HFFc6 (cell line): ENCODE results near the gene CGNL1. TPM values are rescaled to one million over a fixed set of nuclear protein-coding genes. Genes with fewer than 3 reads are reported as not detected.

Source experiments
- DNase-seq: peaks from one replicate; pipeline ENCODE4 v3.0.0-alpha.2; 2018
- H3K27ac Mint-ChIP-seq: 2 replicates; pipeline ENCODE4 v1.8.0; 2020; ENCODE audit warnings: mild to moderate bottlenecking, mixed read lengths
- H3K27me3 Mint-ChIP-seq: 2 replicates; pipeline ENCODE4 v1.8.0; 2021; ENCODE audit warnings: mild to moderate bottlenecking, moderate library complexity, mixed read lengths; ENCODE audit not compliant: insufficient read depth
- H3K36me3 Mint-ChIP-seq: 2 replicates; pipeline ENCODE4 v1.8.0; 2021; ENCODE audit warnings: low read depth, mixed read lengths
- H3K4me1 Mint-ChIP-seq: 2 replicates; pipeline ENCODE4 v1.8.0; 2020; ENCODE audit warnings: low read depth, mixed read lengths
- H3K4me3 Mint-ChIP-seq: 2 replicates; pipeline ENCODE4 v1.8.0; 2020; ENCODE audit warnings: mild to moderate bottlenecking, moderate library complexity, mixed read lengths
- H3K9me3 Mint-ChIP-seq: 2 replicates; pipeline ENCODE4 v1.8.0; 2020; ENCODE audit warnings: mild to moderate bottlenecking, mixed read lengths
- total RNA-seq, 6 experiments: library from RNA; stranded (reverse); fragmentation: NEBNext Ultra II Directional; extraction: Animal tissue kit (Norgen Biotek cat#: 25700); gene quantifications; 2 replicates in 1 of 6; 3 replicates in 5 of 6; pipeline ENCODE4 v1.2.3, GENCODE V29; 2021
- TF ChIP-seq, protein P1 (sequence below): fragments of 200-600 bp; sonication (generic); IDR thresholded peaks from 2 replicates; pipeline ENCODE4 v1.5.0; 2021; ENCODE audit warnings: antibody characterized with exemption, mild to moderate bottlenecking

The CGNL1 gene
- total RNA-seq, 6 experiments from 2014 or later = 0.05 to 0.20 (median 0.10) TPM; not detected in 2

GRCh38 chr15:57440799-57441198 is 64.5 kb downstream of the CGNL1 start:
- peak; percentile 60 for DNase-seq
- Mint-ChIP-seq H3K4me3 (no peak overlapping the region), H3K4me1 (peaks cover 17% of the 10 kb centered on the region), H3K27ac (no peak overlapping the region), H3K27me3 (peaks cover 4% of the 10 kb centered on the region), H3K36me3 (no peaks in the 10 kb centered on the region), H3K9me3 (no peaks in the 10 kb centered on the region)
- TF ChIP-seq, protein P1, sequence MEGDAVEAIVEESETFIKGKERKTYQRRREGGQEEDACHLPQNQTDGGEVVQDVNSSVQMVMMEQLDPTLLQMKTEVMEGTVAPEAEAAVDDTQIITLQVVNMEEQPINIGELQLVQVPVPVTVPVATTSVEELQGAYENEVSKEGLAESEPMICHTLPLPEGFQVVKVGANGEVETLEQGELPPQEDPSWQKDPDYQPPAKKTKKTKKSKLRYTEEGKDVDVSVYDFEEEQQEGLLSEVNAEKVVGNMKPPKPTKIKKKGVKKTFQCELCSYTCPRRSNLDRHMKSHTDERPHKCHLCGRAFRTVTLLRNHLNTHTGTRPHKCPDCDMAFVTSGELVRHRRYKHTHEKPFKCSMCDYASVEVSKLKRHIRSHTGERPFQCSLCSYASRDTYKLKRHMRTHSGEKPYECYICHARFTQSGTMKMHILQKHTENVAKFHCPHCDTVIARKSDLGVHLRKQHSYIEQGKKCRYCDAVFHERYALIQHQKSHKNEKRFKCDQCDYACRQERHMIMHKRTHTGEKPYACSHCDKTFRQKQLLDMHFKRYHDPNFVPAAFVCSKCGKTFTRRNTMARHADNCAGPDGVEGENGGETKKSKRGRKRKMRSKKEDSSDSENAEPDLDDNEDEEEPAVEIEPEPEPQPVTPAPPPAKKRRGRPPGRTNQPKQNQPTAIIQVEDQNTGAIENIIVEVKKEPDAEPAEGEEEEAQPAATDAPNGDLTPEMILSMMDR = no peak

- H3K27me3 Mint-ChIP-seq = peaks cover 6% of the 10 kb centered on the region
- peaks cover 19% of the 10 kb centered on the region for H3K4me1 Mint-ChIP-seq
- no peak overlapping the region for H3K27ac Mint-ChIP-seq
- TF ChIP-seq, protein P1 = no peak
- H3K36me3 Mint-ChIP-seq = no peaks in the 10 kb centered on the region
- DNase-seq = no peak
- no peaks in the 10 kb centered on the region for H3K9me3 Mint-ChIP-seq
- H3K4me3 Mint-ChIP-seq = no peak overlapping the region
Measured at GRCh38 chr15:57442335-57442734, 66.0 kb downstream of the CGNL1 start.

DNA sequence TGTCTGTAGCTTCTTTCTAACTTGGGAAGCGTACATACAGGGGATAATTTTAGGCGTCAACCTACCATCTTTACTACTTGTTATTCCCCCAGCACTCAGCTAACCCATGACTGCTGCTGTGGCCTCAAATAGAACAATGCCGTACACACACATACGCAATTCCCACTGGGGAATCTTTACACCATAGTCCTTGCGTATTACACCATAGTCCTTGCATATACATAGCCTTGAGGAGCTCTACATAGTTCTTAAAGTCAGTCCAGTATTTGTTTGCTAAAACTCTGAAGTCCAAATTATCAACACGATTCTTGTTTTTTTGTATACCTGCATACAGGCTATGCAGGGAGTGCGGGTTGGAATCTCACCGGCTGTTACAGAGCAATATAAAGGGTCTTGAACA is 67.2 kb downstream of the CGNL1 start:
- no peaks in the 10 kb centered on the region for H3K36me3 Mint-ChIP-seq
- no peak overlapping the region for H3K4me3 Mint-ChIP-seq
- H3K9me3 Mint-ChIP-seq = no peaks in the 10 kb centered on the region
- no peak for DNase-seq
- H3K27ac Mint-ChIP-seq = no peak overlapping the region
- H3K4me1 Mint-ChIP-seq = peaks cover 19% of the 10 kb centered on the region
- TF ChIP-seq, protein P1 = no peak
- H3K27me3 Mint-ChIP-seq = peaks cover 6% of the 10 kb centered on the region

DNA sequence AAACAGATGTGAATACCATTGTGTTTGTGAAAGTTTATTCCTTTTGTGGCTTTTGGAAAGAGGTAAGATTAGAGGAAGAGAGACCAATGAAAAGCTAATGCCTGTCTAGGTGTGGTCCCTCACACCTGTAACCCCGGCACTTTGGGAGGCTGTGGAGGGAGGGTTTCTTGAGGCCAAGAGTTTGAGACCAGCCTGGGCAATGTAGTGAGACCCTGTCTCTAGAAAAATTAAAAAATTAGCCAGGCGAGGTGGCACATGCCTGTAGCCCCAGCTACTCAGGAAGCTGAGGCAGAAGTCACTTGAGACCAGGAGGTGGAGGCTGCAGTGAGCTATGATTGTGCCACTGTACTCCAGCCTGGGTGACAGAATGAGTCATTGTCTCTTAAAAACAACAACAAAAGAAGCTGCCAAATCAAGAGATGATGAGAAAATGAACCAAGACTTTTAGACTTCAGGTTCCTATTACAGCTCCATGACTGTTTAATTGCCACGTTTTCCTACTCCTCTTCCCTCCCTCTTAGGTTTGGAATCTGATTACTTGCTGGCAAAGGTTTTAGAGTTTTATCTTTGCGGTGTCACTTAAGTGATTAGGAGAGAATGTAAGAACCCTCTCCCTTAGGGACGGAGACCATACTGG is 68.7 kb downstream of the CGNL1 start:
- no peaks in the 10 kb centered on the region for H3K36me3 Mint-ChIP-seq
- no peak overlapping the region for H3K4me3 Mint-ChIP-seq
- peak; percentile 18 for DNase-seq
- peaks cover 6% of the 10 kb centered on the region for H3K27me3 Mint-ChIP-seq
- H3K9me3 Mint-ChIP-seq = no peaks in the 10 kb centered on the region
- TF ChIP-seq, protein P1 = no peak
- H3K4me1 Mint-ChIP-seq = peaks cover 19% of the 10 kb centered on the region
- no peak overlapping the region for H3K27ac Mint-ChIP-seq

- H3K4me3 Mint-ChIP-seq = no peak overlapping the region
- H3K27me3 Mint-ChIP-seq = peaks cover 6% of the 10 kb centered on the region
- no peaks in the 10 kb centered on the region for H3K9me3 Mint-ChIP-seq
- no peaks in the 10 kb centered on the region for H3K36me3 Mint-ChIP-seq
- no peak for DNase-seq
- H3K27ac Mint-ChIP-seq = no peak overlapping the region
- TF ChIP-seq, protein P1 = no peak
- peaks cover 14% of the 10 kb centered on the region for H3K4me1 Mint-ChIP-seq
Measured at GRCh38 chr15:57445872-57446271, 69.6 kb downstream of the CGNL1 start.
